Dendritic cell treated with granulocyte-macrophage colony-stimulating factor and Interleukin-4, amounts not matched to agents 40 ng/mL and 50 ng/mL, for 4 days (primary cell): ENCODE results near the gene CFDP1.

Experiments
- H3K27ac Mint-ChIP-seq: one replicate; pipeline ENCODE4 v1.8.0; 2022; ENCODE audit warnings: mild to moderate bottlenecking, mixed read lengths
- H3K27me3 Mint-ChIP-seq: one replicate; pipeline ENCODE4 v1.8.0; 2022; ENCODE audit warnings: mild to moderate bottlenecking, mixed read lengths
- H3K36me3 Mint-ChIP-seq: one replicate; pipeline ENCODE4 v1.8.0; 2022; ENCODE audit warnings: low read depth, mixed read lengths
- H3K4me1 Mint-ChIP-seq: one replicate; pipeline ENCODE4 v1.8.0; 2022; ENCODE audit warnings: low read depth, mixed read lengths
- H3K4me3 Mint-ChIP-seq: one replicate; pipeline ENCODE4 v1.8.0; 2022; ENCODE audit warnings: mild to moderate bottlenecking, moderate library complexity, mixed read lengths
- H3K9me3 Mint-ChIP-seq: one replicate; pipeline ENCODE4 v1.8.0; 2022; ENCODE audit warnings: mixed read lengths
- intact Hi-C: fragments of 100-400 bp; cut with micrococcal nuclease; formaldehyde crosslinking; loops from one replicate; pipeline ENCODE4 v1.15.0; 2022

Gene CFDP1

DNA sequence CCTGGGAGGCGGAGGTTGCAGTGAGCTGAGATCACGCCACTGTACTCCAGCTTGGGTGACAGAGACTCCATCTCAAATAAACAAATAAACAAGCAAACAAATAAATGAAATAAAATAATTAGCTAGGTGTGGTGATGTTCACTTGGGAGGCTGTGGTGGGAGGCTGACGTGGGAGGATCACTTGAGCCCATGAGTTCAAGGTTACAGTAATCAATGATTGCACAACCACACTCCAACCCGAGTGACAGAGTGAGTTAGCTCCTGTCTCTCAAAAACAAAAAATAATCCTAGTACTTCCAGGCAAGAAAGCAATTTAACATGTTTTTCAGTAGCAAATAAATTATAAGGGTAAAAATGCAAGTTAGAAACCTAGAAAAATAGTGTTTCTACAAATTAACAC is 26.4 kb downstream of the CFDP1 start:
- H3K36me3 Mint-ChIP-seq: peaks cover 72% of the 10 kb centered on the region
- H3K4me3 Mint-ChIP-seq: no peak overlapping the region
- intact Hi-C loops: no loop called here
- H3K9me3 Mint-ChIP-seq: no peaks in the 10 kb centered on the region
- no peaks in the 10 kb centered on the region for H3K27me3 Mint-ChIP-seq
- no peak overlapping the region for H3K27ac Mint-ChIP-seq
- H3K4me1 Mint-ChIP-seq: no peaks in the 10 kb centered on the region

DNA sequence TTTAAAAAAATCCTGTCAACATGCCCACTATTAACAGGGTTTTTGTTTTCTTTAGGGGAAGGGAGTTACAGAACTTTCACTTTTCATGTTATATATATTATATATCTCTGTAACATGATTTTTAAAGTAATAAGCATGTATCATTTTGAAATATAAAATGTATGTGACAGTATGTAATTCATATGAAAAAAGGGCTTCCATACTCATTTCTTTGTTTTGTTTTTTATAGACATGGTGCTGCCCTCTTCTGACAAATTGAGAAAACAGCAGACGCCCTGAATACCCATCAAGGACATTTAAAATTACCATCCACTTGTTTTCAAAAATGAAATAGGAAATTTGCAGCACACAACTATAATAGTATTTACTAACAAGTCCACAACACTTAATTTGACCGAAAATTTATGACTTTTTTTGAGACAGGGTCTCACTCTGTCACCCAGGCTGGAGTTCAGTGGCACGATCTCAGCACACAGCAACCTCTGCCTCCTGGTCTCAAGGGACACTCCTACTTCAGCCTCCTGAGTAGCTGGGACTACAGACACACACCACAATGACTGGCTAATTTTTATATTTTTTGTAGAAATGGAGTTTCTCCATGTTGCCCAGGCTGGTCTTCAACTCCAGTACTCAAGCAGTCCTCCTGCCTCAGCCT is 30.4 kb downstream of the CFDP1 start:
- Mint-ChIP-seq H3K9me3 (no peaks in the 10 kb centered on the region), H3K4me3 (no peak overlapping the region), H3K27ac (no peak overlapping the region), H3K36me3 (peaks cover 50% of the 10 kb centered on the region), H3K27me3 (peaks cover 10% of the 10 kb centered on the region), H3K4me1 (no peaks in the 10 kb centered on the region)
- intact Hi-C loops: loop anchor here (1.0 to 5.0 kb wide), 3 partner anchors 169 to 359 kb away; no protein-coding TSS in a partner anchor

DNA sequence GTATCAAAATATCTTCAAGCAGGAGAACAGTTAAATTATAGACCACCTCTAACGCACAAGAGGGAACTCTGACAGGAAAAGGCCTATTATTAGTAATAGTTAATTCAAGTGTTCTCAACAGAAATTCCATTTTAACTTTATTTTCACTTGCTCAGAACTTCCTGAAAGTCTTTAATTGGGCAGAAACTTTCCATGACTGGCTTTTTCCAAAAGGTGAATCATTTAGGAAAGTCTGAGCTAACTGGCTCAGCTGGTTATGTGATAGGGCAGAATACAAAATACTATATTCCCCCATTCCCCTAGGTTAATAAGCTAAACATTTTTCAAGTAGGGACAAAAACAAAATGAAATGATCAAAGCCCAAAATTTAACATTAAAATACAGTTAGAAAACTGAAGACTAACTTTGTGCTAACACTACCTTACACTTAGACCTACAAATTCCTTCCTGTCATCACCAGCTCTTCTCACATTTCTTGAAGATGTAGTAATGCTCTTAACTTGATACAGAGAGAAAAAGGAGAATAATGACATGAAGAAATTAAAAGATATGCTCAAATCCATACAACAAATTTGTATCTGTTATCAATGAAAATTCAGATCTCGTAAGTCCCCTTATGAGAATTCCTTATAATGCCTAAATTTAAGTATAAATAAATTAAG is 31.0 kb downstream of the CFDP1 start:
- intact Hi-C loops: loop anchor here (1.0 to 5.0 kb wide), 2 partner anchors 168 to 360 kb away; no protein-coding TSS in a partner anchor
- H3K27ac Mint-ChIP-seq: no peak overlapping the region
- no peaks in the 10 kb centered on the region for H3K9me3 Mint-ChIP-seq
- peaks cover 10% of the 10 kb centered on the region for H3K27me3 Mint-ChIP-seq
- no peaks in the 10 kb centered on the region for H3K4me1 Mint-ChIP-seq
- peaks cover 43% of the 10 kb centered on the region for H3K36me3 Mint-ChIP-seq
- no peak overlapping the region for H3K4me3 Mint-ChIP-seq

DNA sequence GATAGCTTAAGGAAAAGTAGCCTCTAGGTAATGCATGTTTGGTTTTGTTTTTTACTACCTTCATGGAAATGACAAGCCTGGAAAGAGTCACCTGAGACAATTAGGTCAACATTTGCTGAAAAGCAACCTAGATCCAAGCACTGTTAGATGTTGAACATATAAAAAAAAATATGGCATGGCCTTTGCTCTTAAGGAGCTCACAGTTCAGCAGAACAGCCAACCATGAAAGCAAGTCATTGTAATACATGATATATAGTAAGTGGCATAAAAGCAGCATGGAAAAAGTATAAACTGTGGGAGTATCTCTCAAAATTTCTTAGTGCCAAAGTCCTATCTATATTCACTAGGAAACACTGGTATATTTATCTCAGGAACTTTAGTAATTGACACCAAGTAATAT is 31.6 kb downstream of the CFDP1 start:
- H3K9me3 Mint-ChIP-seq: no peaks in the 10 kb centered on the region
- intact Hi-C loops: loop anchor here (1.0 to 5.0 kb wide), 2 partner anchors 167 to 361 kb away; no protein-coding TSS in a partner anchor
- H3K4me1 Mint-ChIP-seq: no peaks in the 10 kb centered on the region
- H3K36me3 Mint-ChIP-seq: peaks cover 37% of the 10 kb centered on the region
- no peak overlapping the region for H3K4me3 Mint-ChIP-seq
- H3K27me3 Mint-ChIP-seq: peaks cover 13% of the 10 kb centered on the region
- no peak overlapping the region for H3K27ac Mint-ChIP-seq

DNA sequence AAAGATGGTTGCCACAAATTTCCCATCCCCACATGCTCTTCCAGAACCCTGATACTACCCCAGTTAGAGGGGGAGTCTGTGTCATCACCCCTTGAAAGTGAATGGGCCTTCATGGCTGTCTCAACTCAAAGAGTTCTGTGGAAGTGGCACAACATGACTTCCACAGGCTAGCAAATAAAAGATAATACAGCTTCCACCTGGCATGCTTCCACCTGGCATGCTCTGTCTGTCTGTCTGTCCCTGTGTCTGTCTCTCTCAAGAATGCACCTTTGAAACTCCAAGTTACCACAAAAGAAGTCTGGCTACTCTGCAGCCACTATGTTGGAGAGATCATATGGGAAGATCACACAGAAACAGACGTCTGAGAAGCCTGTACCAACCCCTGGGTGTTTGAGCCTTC is 35.0 kb downstream of the CFDP1 start:
- Mint-ChIP-seq H3K4me1 (no peaks in the 10 kb centered on the region), H3K4me3 (no peak overlapping the region), H3K36me3 (peaks cover 37% of the 10 kb centered on the region), H3K9me3 (no peaks in the 10 kb centered on the region), H3K27ac (no peak overlapping the region), H3K27me3 (peaks cover 28% of the 10 kb centered on the region)
- intact Hi-C loops: no loop called here

DNA sequence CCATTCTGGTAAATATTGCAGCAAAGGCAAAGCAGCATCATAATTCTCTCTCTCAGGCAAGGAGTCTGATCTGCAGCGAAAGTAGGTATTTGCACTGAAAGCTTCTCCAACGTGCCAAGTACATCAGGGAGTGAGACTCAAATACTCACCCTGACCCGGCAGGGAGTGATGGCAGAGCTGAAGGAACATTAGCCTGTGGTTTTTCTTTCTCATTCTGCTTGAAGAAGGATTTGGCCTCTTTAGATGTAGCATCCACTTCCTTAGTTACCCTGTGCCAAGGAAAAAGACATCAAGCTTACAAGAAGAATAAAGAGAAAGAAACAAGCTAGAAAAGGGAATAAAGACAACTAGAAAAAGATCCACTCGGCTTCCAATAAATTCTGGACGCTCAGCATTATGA is 38.4 kb downstream of the CFDP1 start:
- H3K27ac Mint-ChIP-seq: no peak overlapping the region
- H3K9me3 Mint-ChIP-seq: no peaks in the 10 kb centered on the region
- H3K36me3 Mint-ChIP-seq: peaks cover 63% of the 10 kb centered on the region
- H3K4me3 Mint-ChIP-seq: no peak overlapping the region
- no peaks in the 10 kb centered on the region for H3K4me1 Mint-ChIP-seq
- intact Hi-C loops: no loop called here
- peaks cover 56% of the 10 kb centered on the region for H3K27me3 Mint-ChIP-seq

DNA sequence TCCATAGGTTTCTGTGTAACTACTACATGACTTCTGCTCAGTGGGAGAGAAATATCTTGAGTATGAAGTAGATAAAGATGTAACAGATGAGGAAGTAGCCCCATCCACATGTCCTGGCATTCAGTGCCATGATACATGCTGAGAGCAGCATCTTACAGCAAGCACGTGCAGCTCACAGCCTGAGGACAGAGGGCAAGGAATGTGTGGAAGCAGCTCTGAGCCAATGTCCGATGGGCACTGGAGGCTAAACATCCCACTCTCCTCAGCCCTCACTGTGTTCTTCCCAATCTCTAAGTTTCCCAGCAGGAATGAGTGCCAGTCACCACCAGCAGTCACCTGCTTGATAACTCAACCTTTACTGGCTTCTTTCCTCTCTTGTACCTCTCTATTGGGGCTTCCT is 40.4 kb downstream of the CFDP1 start:
- Mint-ChIP-seq H3K4me1 (no peaks in the 10 kb centered on the region), H3K9me3 (no peaks in the 10 kb centered on the region), H3K27ac (no peak overlapping the region), H3K36me3 (peaks cover 73% of the 10 kb centered on the region), H3K27me3 (peaks cover 66% of the 10 kb centered on the region), H3K4me3 (no peak overlapping the region)
- intact Hi-C loops: no loop called here

DNA sequence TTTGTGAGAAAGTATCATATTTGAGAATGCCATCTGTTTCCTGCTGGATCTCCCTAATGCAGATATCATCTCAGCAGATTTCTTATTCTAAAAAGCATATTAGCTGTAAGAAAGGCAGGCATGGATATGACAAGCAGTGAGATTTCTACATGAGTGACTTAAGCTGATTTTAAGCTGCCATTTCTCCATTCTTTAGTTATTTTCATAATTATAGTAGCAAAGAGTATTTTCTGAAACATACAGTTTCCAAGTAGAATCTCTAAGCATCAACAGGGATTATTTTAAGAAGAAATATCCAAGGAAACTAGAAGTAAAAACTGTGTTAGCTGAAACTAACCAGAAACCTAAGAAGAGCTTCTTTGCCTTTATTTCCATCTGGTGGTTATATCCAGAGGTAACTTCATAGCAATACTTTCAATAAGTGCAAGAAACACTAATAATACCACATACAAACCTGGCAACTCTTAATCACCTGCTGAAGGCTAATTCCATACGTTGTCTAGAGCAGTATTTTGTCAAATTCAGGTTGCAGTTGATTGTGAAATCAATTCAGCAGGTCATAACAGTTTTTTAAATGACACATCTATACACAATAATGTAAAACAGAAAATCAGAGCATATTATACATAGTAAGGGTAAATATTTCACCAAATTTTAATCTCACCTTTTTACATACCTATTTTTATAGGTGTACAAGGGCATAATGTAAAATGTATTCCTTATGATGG is 42.2 kb downstream of the CFDP1 start:
- Mint-ChIP-seq H3K27me3 (peaks cover 79% of the 10 kb centered on the region), H3K4me3 (no peak overlapping the region), H3K4me1 (no peaks in the 10 kb centered on the region), H3K9me3 (no peaks in the 10 kb centered on the region), H3K27ac (no peak overlapping the region), H3K36me3 (peaks cover 83% of the 10 kb centered on the region)
- intact Hi-C loops: no loop called here

DNA sequence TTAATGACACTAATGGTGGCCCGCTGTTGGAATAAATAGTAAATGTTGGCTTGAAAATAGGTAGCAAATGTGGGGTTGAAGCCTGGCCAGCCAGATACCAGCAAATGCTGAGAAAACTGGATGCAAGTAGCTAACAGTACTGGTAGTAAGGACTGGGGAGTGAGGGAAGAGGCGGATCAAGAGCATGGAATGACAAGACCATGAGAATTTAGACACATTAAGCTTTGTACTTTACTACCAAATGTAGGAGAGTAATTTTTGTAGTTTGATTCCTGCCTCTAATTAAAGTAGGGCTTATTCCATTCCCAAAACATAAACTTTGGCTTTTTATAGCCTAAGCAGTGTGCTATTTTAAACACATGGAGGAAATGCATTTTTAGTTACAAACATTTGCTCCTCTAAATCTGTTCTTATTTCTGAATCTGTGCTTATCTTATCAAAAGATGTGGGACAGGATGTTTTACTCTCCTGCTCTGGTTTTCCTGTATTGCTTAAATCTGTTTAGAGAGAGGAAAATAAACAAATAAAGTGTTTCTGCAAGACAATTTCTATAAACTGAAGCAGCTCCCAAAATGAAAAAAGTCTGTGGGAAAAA is 44.1 kb downstream of the CFDP1 start:
- Mint-ChIP-seq H3K27ac (no peak overlapping the region), H3K9me3 (no peaks in the 10 kb centered on the region), H3K27me3 (peaks cover 85% of the 10 kb centered on the region), H3K36me3 (peaks cover 68% of the 10 kb centered on the region), H3K4me3 (no peak overlapping the region), H3K4me1 (no peaks in the 10 kb centered on the region)
- intact Hi-C loops: no loop called here

DNA sequence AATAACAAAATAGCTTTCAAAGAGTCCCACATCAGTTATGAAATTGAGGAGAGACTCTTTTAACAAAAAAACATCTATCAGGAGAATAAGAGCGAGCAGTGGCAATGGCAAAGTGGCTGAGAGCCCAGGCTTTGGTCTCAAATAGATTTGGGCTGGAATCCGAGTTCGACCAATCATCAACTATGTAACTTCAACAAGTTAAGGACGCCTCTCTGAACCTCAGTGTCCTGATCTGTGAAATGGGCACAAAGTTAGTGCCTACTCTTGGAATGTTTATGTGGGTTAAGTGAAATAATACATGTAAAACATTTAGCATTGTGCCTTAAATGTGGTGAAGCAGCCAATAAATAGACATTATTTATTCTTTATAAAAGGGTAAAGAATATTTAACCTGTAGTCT is 45.4 kb downstream of the CFDP1 start:
- Mint-ChIP-seq H3K9me3 (no peaks in the 10 kb centered on the region), H3K27me3 (peaks cover 85% of the 10 kb centered on the region), H3K4me1 (no peaks in the 10 kb centered on the region), H3K36me3 (peaks cover 61% of the 10 kb centered on the region), H3K27ac (no peak overlapping the region), H3K4me3 (no peak overlapping the region)
- intact Hi-C loops: no loop called here

DNA sequence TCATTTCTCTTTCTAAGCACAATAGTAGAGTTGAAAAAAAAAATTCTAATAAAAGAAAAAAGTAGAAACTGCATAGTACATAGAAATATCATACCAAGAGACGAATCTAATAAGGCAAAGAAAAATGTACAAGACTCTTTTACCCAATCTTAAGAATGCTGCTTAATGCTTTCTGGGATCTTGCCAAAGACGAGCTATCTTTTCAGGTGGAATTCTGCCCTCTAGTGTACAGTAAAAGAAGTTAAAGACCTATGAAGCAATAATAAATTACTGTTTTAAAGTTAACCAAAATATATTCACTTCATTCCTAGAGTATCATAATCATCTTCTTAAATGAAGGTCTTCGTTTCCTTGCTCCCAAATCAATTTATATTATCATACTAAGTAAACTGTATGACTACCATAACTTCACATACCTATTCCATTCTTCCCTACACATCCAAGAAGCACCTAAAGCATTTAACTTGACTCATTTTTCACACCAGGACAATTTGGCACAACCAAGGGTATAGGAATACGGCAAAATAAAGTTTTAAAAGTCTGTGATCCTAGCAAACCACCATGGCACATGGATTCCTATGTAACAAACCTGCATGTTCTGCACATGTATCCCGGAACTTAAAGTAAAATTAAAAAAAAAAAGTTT is 47.7 kb downstream of the CFDP1 start:
- H3K9me3 Mint-ChIP-seq: no peaks in the 10 kb centered on the region
- H3K36me3 Mint-ChIP-seq: peaks cover 57% of the 10 kb centered on the region
- intact Hi-C loops: loop anchor here (1.0 kb wide), 2 partner anchors 152 to 186 kb away; no protein-coding TSS in a partner anchor
- peaks cover 86% of the 10 kb centered on the region for H3K27me3 Mint-ChIP-seq
- peaks cover 9% of the 10 kb centered on the region for H3K4me1 Mint-ChIP-seq
- no peak overlapping the region for H3K4me3 Mint-ChIP-seq
- no peak overlapping the region for H3K27ac Mint-ChIP-seq

DNA sequence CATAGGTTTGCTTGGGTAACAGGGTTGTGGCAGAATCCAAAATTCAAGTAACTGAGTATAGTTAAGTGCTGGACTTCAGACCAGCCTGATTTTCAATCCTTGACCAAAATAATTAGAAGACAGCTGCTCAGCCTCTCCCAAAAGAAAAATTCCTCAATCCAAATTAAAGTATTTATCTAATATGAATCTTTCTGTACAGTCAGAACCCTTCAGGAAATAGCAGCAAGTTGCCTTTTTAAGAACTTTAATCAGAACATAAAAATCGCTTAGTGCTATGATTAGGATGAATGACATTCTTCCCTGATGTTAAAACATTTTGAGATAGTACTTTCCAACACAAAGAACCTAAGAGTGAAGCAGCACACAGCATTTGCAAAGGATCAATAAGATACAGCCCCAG is 50.2 kb downstream of the CFDP1 start:
- Mint-ChIP-seq H3K9me3 (no peaks in the 10 kb centered on the region), H3K36me3 (peaks cover 40% of the 10 kb centered on the region), H3K4me3 (no peak overlapping the region), H3K4me1 (peaks cover 34% of the 10 kb centered on the region), H3K27me3 (peaks cover 80% of the 10 kb centered on the region), H3K27ac (no peak overlapping the region)
- intact Hi-C loops: no loop called here

DNA sequence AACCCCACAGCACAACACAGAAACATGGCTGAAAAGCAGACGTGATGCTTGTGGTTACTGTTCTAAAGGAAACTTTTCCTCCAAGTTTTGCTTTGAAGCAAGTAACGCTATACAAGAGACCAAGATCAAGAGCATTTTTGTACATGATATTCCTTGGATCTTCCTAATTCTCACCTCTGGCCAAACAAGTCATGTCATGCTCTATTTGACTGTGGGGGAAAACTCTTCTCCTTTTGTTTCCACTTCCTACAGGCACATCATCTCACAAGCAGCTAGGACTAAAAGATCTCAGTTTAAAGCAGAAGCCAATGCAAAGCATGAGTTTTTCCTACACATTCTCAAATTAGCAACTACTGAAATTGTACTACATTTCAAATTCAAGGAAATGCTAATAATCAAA is 50.7 kb downstream of the CFDP1 start:
- Mint-ChIP-seq H3K36me3 (peaks cover 41% of the 10 kb centered on the region), H3K4me1 (peaks cover 39% of the 10 kb centered on the region), H3K9me3 (no peaks in the 10 kb centered on the region), H3K27ac (no peak overlapping the region), H3K27me3 (peaks cover 81% of the 10 kb centered on the region), H3K4me3 (no peak overlapping the region)
- intact Hi-C loops: no loop called here
